ENCODE data around the gene MRM3.

- no peak for TF ChIP-seq CTCF (IDR thresholded peaks at IDR 0.05)
- TF ChIP-seq EP300 (IDR thresholded peaks at IDR 0.05; ENCODE audit: low read depth) = no peak
- TF ChIP-seq POLR2A (IDR thresholded peaks at IDR 0.05) = no peak
Measured at GRCh38 chr17:750431-751037, 31.6 kb upstream of the MRM3 start.

Data from transverse colon (tissue), 3 donors.